GM12878 (cell line): ENCODE results near the gene CAMK2B. TPM values are rescaled to one million over a fixed set of nuclear protein-coding genes. Genes with fewer than 3 reads are reported as not detected.

ENCODE experiments used
- ATAC-seq: fragments of 200-7000 bp; cut with Tn5 transposase; 3 replicates; pipeline ENCODE4 v1.9.1; 2020; ENCODE audit warnings: mild to moderate bottlenecking, moderate library complexity
- BruUV-seq: library from RNA; stranded (reverse); fragments of 400-500 nt; replicated peaks from 2 replicates; lab custom pipeline; 2021; lab: Mats Ljungman, UMichigan
- CTCF ChIA-PET: fragments of 300-600 bp; sonication (Branson Sonifier 250); formaldehyde crosslinking; extraction: SDS; loops from one replicate; lab custom pipeline; 2021; ENCODE audit warnings: inconsistent platforms; lab: Yijun Ruan, JAX
- POLR2A ChIA-PET: fragments of 350-600 bp; formaldehyde crosslinking; extraction: SDS; loops from one replicate; lab custom pipeline; 2021; ENCODE audit warnings: inconsistent platforms; lab: Charles Lee
- RAD21 ChIA-PET: fragments of 300-600 bp; sonication (Branson Sonifier 250); formaldehyde crosslinking; loops from one replicate; lab custom pipeline; 2023; ENCODE audit warnings: antibody characterized with exemption; ENCODE audit not compliant: unreplicated experiment; lab: Charles Lee
- SMC1A ChIA-PET: fragments of 300-600 bp; sonication (Branson Sonifier 250); formaldehyde crosslinking; loops from one replicate; lab custom pipeline; 2023; ENCODE audit not compliant: unreplicated experiment, uncharacterized antibody; lab: Charles Lee
- DNase-seq: peaks from one replicate; pipeline ENCODE4 v3.0.0-alpha.2; 2011; ENCODE audit warnings: low read depth, low spot score
- FAIRE-seq: peaks from 3 replicates; lab custom pipeline; 2011; peaks lifted over from hg19 to GRCh38; lab: Jason Lieb, UNC
- H2AFZ ChIP-seq: 2 replicates; pipeline ENCODE4 v1.6.0; 2011; ENCODE audit warnings: low read depth, low read length, control low read depth; ENCODE audit not compliant: control insufficient read depth
- H3K27ac ChIP-seq: 2 replicates; pipeline ENCODE4 v1.5.1; 2011; ENCODE audit warnings: control low read depth; ENCODE audit not compliant: control insufficient read depth, insufficient read depth
- H3K27me3 ChIP-seq, 2 experiments: replicated peaks in 1 of 2; 2 replicates each; pipeline versions ENCODE4 v1.6.0 to v1.6.1; 2011; ENCODE audit warnings: low read length in 1 of 2; ENCODE audit not compliant: control insufficient read depth in 2 of 2, insufficient read depth in 2 of 2
- H3K36me3 ChIP-seq, 2 experiments: 2 replicates each; pipeline ENCODE4 v1.5.1; 2011; ENCODE audit warnings: low read length in 1 of 2; ENCODE audit not compliant: control insufficient read depth in 2 of 2, insufficient read depth in 2 of 2
- H3K4me1 ChIP-seq: 2 replicates; pipeline ENCODE4 v1.6.1; 2011; ENCODE audit warnings: mild to moderate bottlenecking, low read length, moderate library complexity, mixed read lengths; ENCODE audit not compliant: control insufficient read depth, insufficient read depth
- H3K4me2 ChIP-seq: 2 replicates; pipeline ENCODE4 v1.6.0; 2011; ENCODE audit warnings: control low read depth; ENCODE audit not compliant: control insufficient read depth, insufficient read depth
- H3K4me3 ChIP-seq: fragments of 200-600 bp; sonication (generic); 2 replicates; pipeline ENCODE4 v1.5.1; 2016
- H3K79me2 ChIP-seq: 2 replicates; pipeline ENCODE4 v1.6.0; 2011; ENCODE audit warnings: low read length; ENCODE audit not compliant: control insufficient read depth, insufficient read depth
- H3K9ac ChIP-seq: 2 replicates; pipeline ENCODE4 v1.8.0; 2011; ENCODE audit warnings: low read length, control low read depth, mixed read lengths; ENCODE audit not compliant: control insufficient read depth, insufficient read depth
- H3K9me3 ChIP-seq: replicated peaks from 3 replicates; pipeline ENCODE4 v1.5.1; 2011; ENCODE audit warnings: mild to moderate bottlenecking, low read length; ENCODE audit not compliant: control insufficient read depth, insufficient read depth
- H4K20me1 ChIP-seq: 2 replicates; pipeline ENCODE4 v1.6.0; 2011; ENCODE audit not compliant: control insufficient read depth, insufficient read depth
- CREB1 ChIP-seq: IDR thresholded peaks from 2 replicates; pipeline ENCODE4 v1.6.1; 2012; ENCODE audit warnings: low read depth, mild to moderate bottlenecking, inconsistent platforms
- ETV6 ChIP-seq, 2 experiments: fragments of 450-650 bp in 1 of 2; IDR thresholded peaks in 1 of 2; conservative IDR thresholded peaks in 1 of 2; 2 replicates each; pipeline ENCODE4 v1.6.1; 2014; ENCODE audit warnings: antibody characterized with exemption in 1 of 2, borderline replicate concordance in 1 of 2, low read depth in 1 of 2, mild to moderate bottlenecking in 1 of 2, moderate library complexity in 1 of 2
- IKZF1 ChIP-seq: fragments of 450-650 bp; conservative IDR thresholded peaks from 2 replicates; pipeline ENCODE4 v1.6.1; 2017; ENCODE audit warnings: antibody characterized with exemption, mild to moderate bottlenecking
- NFYB ChIP-seq: IDR thresholded peaks from 2 replicates; pipeline ENCODE4 v1.6.1; 2011; ENCODE audit warnings: low read depth, mild to moderate bottlenecking, low read length, improper control_type of control experiment, moderate library complexity; ENCODE audit not compliant: insufficient read depth
- RAD21 ChIP-seq: IDR thresholded peaks from 2 replicates; pipeline ENCODE4 v1.6.1; 2011; ENCODE audit warnings: mild to moderate bottlenecking, low read depth, low read length, moderate library complexity; ENCODE audit not compliant: insufficient read depth
- RCOR1 ChIP-seq: conservative IDR thresholded peaks from 2 replicates; pipeline ENCODE4 v1.6.1; 2012; ENCODE audit warnings: low read depth, low read length, improper control_type of control experiment
- YBX1 ChIP-seq: fragments of 450-650 bp; IDR thresholded peaks from 2 replicates; pipeline ENCODE4 v1.6.1; 2016; ENCODE audit warnings: antibody characterized with exemption
- ZNF687 ChIP-seq: fragments of 450-650 bp; IDR thresholded peaks from 2 replicates; pipeline ENCODE4 v1.6.1; 2017; ENCODE audit warnings: mild to moderate bottlenecking, moderate library complexity
- WGBS: methylation state at CpG from one replicate; pipeline ENCODE4 v1.1.6; 2016; ENCODE audit warnings: low lambda C conversion rate; ENCODE audit not compliant: insufficient replicate concordance, insufficient coverage; ENCODE audit errors: missing lambda C conversion rate; 5-methylcytosine and 5-hydroxymethylcytosine counted together
- in situ Hi-C: fragments of 300-500 bp; cut with MboI; formaldehyde crosslinking; loops from 9 replicates; pipeline ENCODE4 v1.14.3; 2018; ENCODE audit warnings: mixed read lengths
- intact Hi-C: fragments of 100-400 bp; cut with micrococcal nuclease; formaldehyde crosslinking; loops from one replicate; pipeline ENCODE4 v1.14.2; 2022; ENCODE audit not compliant: unreplicated experiment
- polyA plus RNA-seq, 11 experiments: library from polyadenylated mRNA; depleted of rRNA in 4 of 11; unstranded in 6 of 11; stranded (reverse) in 5 of 11; fragments of >200 nt; fragmentation: Nextera tagmentation in 4 of 11; fragmentation: Illumina TruSeq in 1 of 11; extraction: Ambion mirVana in 4 of 11; extraction: Trizol in 1 of 11; gene quantifications; 1 replicate in 1 of 11; 2 replicates in 10 of 11; pipeline versions ENCODE4 v1.2.1 to v1.2.3, GENCODE V29; 2011 to 2016; ENCODE audit warnings: inconsistent platforms in 2 of 11, missing spikeins in 2 of 11, low read depth in 1 of 11
- total RNA-seq, 4 experiments: library from RNA; depleted of rRNA in 3 of 4; stranded (reverse); fragments of >200 nt in 3 of 4; fragmentation: Illumina TruSeq in 1 of 4; extraction: Trizol in 1 of 4; gene quantifications; 2 replicates each; pipeline versions ENCODE4 v1.2.1 to v1.2.3, GENCODE V29; 2013 to 2021

The CAMK2B gene
- total and polyA plus RNA-seq, 10 of the 15 experiments (the other 5 are each of a cell fraction or from before 2014, with no cell fraction given) = 0.06 to 0.23 (median 0.11) TPM; not detected in 5

GRCh38 chr7:44231088-44231487, 94.3 kb downstream of the CAMK2B start:
- no peaks in the 10 kb centered on the region for H3K9me3 ChIP-seq
- H3K9ac ChIP-seq = no peak overlapping the region
- H3K27me3 ChIP-seq = no peaks in the 10 kb centered on the region
- H2AFZ ChIP-seq = no peak overlapping the region
- no peaks in the 10 kb centered on the region for H3K4me1 ChIP-seq
- TF ChIP-seq RCOR1 (no peak), NFYB (no peak), ZNF687 (no peak), CREB1 (no peak), ETV6 (conservative IDR thresholded peaks at IDR 0.05 in 1 of 2, IDR thresholded peaks at IDR 0.05 in 1 of 2; ENCODE audit: borderline replicate concordance in 1 of 2, low read depth in 1 of 2) (no peak), RAD21 (no peak), IKZF1 (no peak), YBX1 (no peak)
- SMC1A ChIA-PET = no interaction called here
- no peak overlapping the region for H3K4me2 ChIP-seq
- RAD21 ChIA-PET = no interaction called here
- intact Hi-C loops = no loop called here
- FAIRE-seq = no peak
- POLR2A ChIA-PET = no interaction called here
- BruUV-seq = no TSS peak
- no peak for ATAC-seq
- H3K27ac ChIP-seq = no peak overlapping the region
- in situ Hi-C loops = no loop called here
- H4K20me1 ChIP-seq = no peaks in the 10 kb centered on the region
- no peaks in the 10 kb centered on the region for H3K36me3 ChIP-seq
- 49% methylated on average over 12 of the region's 12 CpGs for WGBS
- CTCF ChIA-PET = interaction anchor here (1.9 kb wide), 1 partner anchor 10 kb away, joined by 5 read pairs; no protein-coding TSS in a partner anchor
- no peak overlapping the region for H3K4me3 ChIP-seq
- DNase-seq = no peak
- no peaks in the 10 kb centered on the region for H3K79me2 ChIP-seq
